ENCODE measurements around the gene OR8K1. TPM values are rescaled to one million over a fixed set of nuclear protein-coding genes. Genes with fewer than 3 reads are reported as not detected.

Gene OR8K1
- not detected in 2 replicates for total RNA-seq

GRCh38 chr11:56345739-56346138 is at the start of gene OR8K1:
TSS of gene OR8K1 (plus strand) at chr11:56346039. CDS start at chr11:56346039, 0 bp downstream.

DNA sequence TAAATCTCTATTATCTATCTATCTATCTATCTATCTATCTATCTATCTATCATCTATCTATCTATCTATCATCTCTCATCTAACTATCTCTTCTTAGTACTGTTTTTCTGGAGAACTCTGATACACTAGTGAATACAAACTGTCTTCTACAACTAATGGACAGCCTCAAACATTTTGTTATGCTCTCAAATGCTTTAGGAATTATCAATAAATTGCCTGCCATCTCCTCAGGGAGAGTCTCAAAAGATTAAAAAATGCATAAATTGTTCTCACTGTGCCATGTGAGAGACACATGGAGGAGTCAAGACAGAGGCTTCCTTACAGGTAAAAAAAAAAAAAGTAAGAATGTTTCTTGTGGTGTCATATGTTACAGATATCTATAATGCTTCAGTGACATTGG is 31.0 kb upstream of the OR8K1 start, which contains the start of gene OR8K3:
OR8K3 (plus strand) TSS at position 301 of the 400 bp plus-strand sequence. CDS start 3,163 bp downstream, outside the sequence.

GRCh38 chr11:56353991-56354390 is 8.2 kb downstream of the OR8K1 start, which contains the start of gene OR8J1:
TSS of gene OR8J1 (plus strand) at chr11:56354291. CDS start at chr11:56360247, 5,956 bp downstream.

DNA sequence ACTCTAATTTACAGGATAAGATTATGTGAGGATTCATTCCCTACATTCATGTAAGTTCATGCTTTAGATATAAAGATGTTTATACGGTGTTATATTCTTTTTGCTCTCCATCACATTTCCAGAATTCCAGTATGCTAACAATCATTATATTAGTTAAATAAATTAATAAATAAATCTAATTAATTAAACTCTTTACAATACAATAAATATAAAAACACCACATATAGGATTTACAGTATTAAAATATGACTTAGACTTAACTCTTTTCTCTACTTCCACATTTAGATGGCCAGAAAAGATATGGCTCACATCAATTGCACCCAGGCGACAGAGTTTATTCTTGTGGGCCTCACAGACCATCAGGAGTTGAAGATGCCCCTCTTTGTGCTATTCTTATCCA is 29.5 kb downstream of the OR8K1 start, which contains the start of gene OR8U1:
OR8U1 (plus strand) TSS at position 301 of the 400 bp plus-strand sequence; CDS start at position 301, 0 bp downstream.

Other genes with a start within 250 kb of the OR8K1 start
- gene OR8H2, start 242.4 kb upstream of the OR8K1 start, total RNA-seq = not detected in 2 replicates
- not detected in 2 replicates for gene OR8H3, start 223.7 kb upstream of the OR8K1 start, total RNA-seq
- gene OR8J3, start 205.8 kb upstream of the OR8K1 start, total RNA-seq = not detected in 2 replicates
- gene OR8K5, start 185.7 kb upstream of the OR8K1 start, total RNA-seq = not detected in 2 replicates
- gene OR5J2, start 169.4 kb upstream of the OR8K1 start, total RNA-seq = not detected in 2 replicates
- gene OR5T2, start 111.8 kb upstream of the OR8K1 start, total RNA-seq = not detected in 2 replicates
- gene OR5T3, start 93.8 kb upstream of the OR8K1 start, total RNA-seq = not detected in 2 replicates
- not detected in 2 replicates for gene OR5T1, start 71.9 kb upstream of the OR8K1 start, total RNA-seq
- gene OR8H1, start 53.8 kb upstream of the OR8K1 start, total RNA-seq = not detected in 2 replicates
- gene OR8K3, start 30.9 kb upstream of the OR8K1 start, total RNA-seq = not detected in 2 replicates
- gene OR8J1, start 8.3 kb downstream of the OR8K1 start, total RNA-seq = not detected in 2 replicates
- gene OR8U1, start 29.6 kb downstream of the OR8K1 start, total RNA-seq = not detected in 2 replicates
- gene OR5AL1, start 66.7 kb downstream of the OR8K1 start, total RNA-seq = not detected in 2 replicates
- gene OR5M3, start 127.3 kb downstream of the OR8K1 start, total RNA-seq = not detected in 2 replicates
- gene OR5M8, start 145.3 kb downstream of the OR8K1 start, total RNA-seq = not detected in 2 replicates
- gene OR5M11, start 197.2 kb downstream of the OR8K1 start, total RNA-seq = not detected in 2 replicates
- gene OR5M10, start 231.7 kb downstream of the OR8K1 start, total RNA-seq = not detected in 2 replicates

All from epithelial cell of alveolus of lung (primary cell).